Measurements from ENCODE around the gene ACOT7. TPM values are rescaled to one million over a fixed set of nuclear protein-coding genes. Genes with fewer than 3 reads are reported as not detected.

The ACOT7 gene
- total and polyA plus RNA-seq, 2 donors (not counting 1 experiment from before 2014, with no cell fraction given): 4.2 to 4.6 TPM

GRCh38 chr1:6357243-6357936, 36.2 kb downstream of the ACOT7 start:
- DNase-seq: no peak
- CTCF ChIA-PET: interaction anchor here (0.9 to 1.5 kb wide), 2 partner anchors 47 to 66 kb away, joined by 3 to 6 read pairs; no protein-coding TSS in a partner anchor
- Histone ChIP-seq H3K27me3 (replicated peaks in 1 of 4; ENCODE audit: control extremely low read depth in 1 of 4, control insufficient read depth in 3 of 4, insufficient read depth in 4 of 4, low read length in 3 of 4) (no peaks in the 10 kb centered on the region), H3K9ac (ENCODE audit: low read length) (no peak overlapping the region), H3K4me1 (ENCODE audit: control insufficient read depth in 2 of 2, insufficient read depth in 2 of 2, low read length in 2 of 2) (peaks cover 21 to 25% of the 10 kb centered on the region in 2 donors), H4K20me1 (ENCODE audit: control insufficient read depth, insufficient read depth, low read length, poor library complexity, severe bottlenecking) (no peaks in the 10 kb centered on the region), H3K4me3 (ENCODE audit: control extremely low read depth in 1 of 5, extremely low read depth in 1 of 5, insufficient read depth in 1 of 5, low read depth in 2 of 5, low read length in 4 of 5) (no peak overlapping the region), H3K9me3 (ENCODE audit: control extremely low read depth in 1 of 3, control insufficient read depth in 2 of 3, insufficient read depth in 1 of 3, low read length in 2 of 3) (no peaks in the 10 kb centered on the region), H2AFZ (ENCODE audit: insufficient read depth, low read depth, low read length, poor library complexity, severe bottlenecking) (no peak overlapping the region), H3K27ac (ENCODE audit: low read length in 2 of 2) (no peak overlapping the region), H3K79me2 (ENCODE audit: control insufficient read depth, insufficient read depth, low read length) (no peaks in the 10 kb centered on the region), H3K4me2 (replicated peaks; ENCODE audit: low read depth, low read length, poor library complexity, severe bottlenecking) (no peak overlapping the region), H3K36me3 (replicated peaks in 1 of 2; ENCODE audit: control extremely low read depth in 1 of 2, control insufficient read depth in 1 of 2, extremely low read depth in 1 of 2, insufficient read depth in 2 of 2, low read length in 1 of 2) (no peaks in the 10 kb centered on the region)
- POLR2A ChIA-PET: no interaction called here
- intact Hi-C loops (cut with micrococcal nuclease): loop anchor here (5.0 kb wide), 1 partner anchor 35 kb away; the partner anchor contains the start of gene ACOT7
- Mint-ChIP-seq H3K27ac (no peak overlapping the region), H3K27me3 (no peaks in the 10 kb centered on the region), H3K9me3 (ENCODE audit: insufficient read depth) (no peaks in the 10 kb centered on the region), H3K4me1 (peaks cover 18% of the 10 kb centered on the region), H3K4me3 (no peak overlapping the region)
- no peak for TF ChIP-seq EZH2 (IDR thresholded peaks at IDR 0.05; ENCODE audit: borderline replicate concordance, insufficient read depth, low read depth, low read length, poor library complexity, severe bottlenecking)
- no peak for TF ChIP-seq CTCF (IDR thresholded peaks at IDR 0.05)
- no peak for ATAC-seq (ENCODE audit: low read depth)
- 92% methylated on average over 9 of the region's 11 CpGs for WGBS (ENCODE audit: insufficient coverage)

- ChIA-PET POLR2A (no interaction called here), CTCF (no interaction called here)
- H3K27me3 Mint-ChIP-seq: no peaks in the 10 kb centered on the region
- Histone ChIP-seq H3K4me3 (ENCODE audit: control extremely low read depth in 1 of 5, extremely low read depth in 1 of 5, insufficient read depth in 1 of 5, low read depth in 2 of 5, low read length in 4 of 5) (no peak overlapping the region), H3K27ac (ENCODE audit: low read length in 2 of 2) (no peak overlapping the region), H3K27me3 (replicated peaks in 1 of 4; ENCODE audit: control extremely low read depth in 1 of 4, control insufficient read depth in 3 of 4, insufficient read depth in 4 of 4, low read length in 3 of 4) (no peaks in the 10 kb centered on the region), H3K9me3 (ENCODE audit: control extremely low read depth in 1 of 3, control insufficient read depth in 2 of 3, insufficient read depth in 1 of 3, low read length in 2 of 3) (no peaks in the 10 kb centered on the region), H3K4me1 (ENCODE audit: control insufficient read depth in 2 of 2, insufficient read depth in 2 of 2, low read length in 2 of 2) (peaks cover 21 to 24% of the 10 kb centered on the region in 2 donors), H3K79me2 (ENCODE audit: control insufficient read depth, insufficient read depth, low read length) (no peaks in the 10 kb centered on the region), H3K4me2 (replicated peaks; ENCODE audit: low read depth, low read length, poor library complexity, severe bottlenecking) (no peak overlapping the region), H3K36me3 (replicated peaks in 1 of 2; ENCODE audit: control extremely low read depth in 1 of 2, control insufficient read depth in 1 of 2, extremely low read depth in 1 of 2, insufficient read depth in 2 of 2, low read length in 1 of 2) (no peaks in the 10 kb centered on the region), H4K20me1 (ENCODE audit: control insufficient read depth, insufficient read depth, low read length, poor library complexity, severe bottlenecking) (no peaks in the 10 kb centered on the region), H3K9ac (ENCODE audit: low read length) (no peak overlapping the region), H2AFZ (ENCODE audit: insufficient read depth, low read depth, low read length, poor library complexity, severe bottlenecking) (no peak overlapping the region)
- DNase-seq (no peak), ATAC-seq (ENCODE audit: low read depth) (no peak)
- WGBS (ENCODE audit: insufficient coverage): 96% methylated on average over 8 of the region's 11 CpGs
- H3K4me3 Mint-ChIP-seq: no peak overlapping the region
- no peaks in the 10 kb centered on the region for H3K9me3 Mint-ChIP-seq (ENCODE audit: insufficient read depth)
- no peak overlapping the region for H3K27ac Mint-ChIP-seq
- intact Hi-C loops (cut with micrococcal nuclease): loop anchor here (5.0 kb wide), 1 partner anchor 37 kb away; the partner anchor contains the start of gene ACOT7
- TF ChIP-seq CTCF (IDR thresholded peaks at IDR 0.05) (no peak), EZH2 (IDR thresholded peaks at IDR 0.05; ENCODE audit: borderline replicate concordance, insufficient read depth, low read depth, low read length, poor library complexity, severe bottlenecking) (no peak)
- H3K4me1 Mint-ChIP-seq: peaks cover 17% of the 10 kb centered on the region
Measured at GRCh38 chr1:6355621-6356020, 37.9 kb downstream of the ACOT7 start.
